Ishikawa (cell line): ENCODE data around the gene NRG2.
A peak's percentile ranks its signal among the peaks of the same experiment; 100 is the strongest.

Experiments
- CEBPB ChIP-seq: IDR thresholded peaks from 2 replicates; pipeline ENCODE4 v1.6.1; 2012
- CREB1 ChIP-seq: IDR thresholded peaks from 2 replicates; pipeline ENCODE4 v1.6.1; 2012; ENCODE audit warnings: low read depth
- EGR1 ChIP-seq: IDR thresholded peaks from 2 replicates; pipeline ENCODE4 v1.6.1; 2012
- EP300 ChIP-seq: IDR thresholded peaks from 2 replicates; pipeline ENCODE4 v1.6.1; 2012; ENCODE audit warnings: borderline replicate concordance
- FOXM1 ChIP-seq: IDR thresholded peaks from 2 replicates; pipeline ENCODE4 v1.6.1; 2012; ENCODE audit warnings: low read depth, borderline replicate concordance
- NFIC ChIP-seq: IDR thresholded peaks from 2 replicates; pipeline ENCODE4 v1.6.1; 2012
- RAD21 ChIP-seq: IDR thresholded peaks from 2 replicates; pipeline ENCODE4 v1.6.1; 2012; ENCODE audit warnings: low read depth
- REST ChIP-seq: IDR thresholded peaks from 2 replicates; pipeline ENCODE4 v1.6.1; 2012; ENCODE audit warnings: low read depth, mild to moderate bottlenecking
- TAF1 ChIP-seq: IDR thresholded peaks from 2 replicates; pipeline ENCODE4 v1.6.1; 2012; ENCODE audit warnings: low read depth, mild to moderate bottlenecking
- TCF12 ChIP-seq: IDR thresholded peaks from 2 replicates; pipeline ENCODE4 v1.6.1; 2012; ENCODE audit warnings: low read depth
- TEAD4 ChIP-seq: IDR thresholded peaks from 2 replicates; pipeline ENCODE4 v1.6.1; 2012
- YY1 ChIP-seq: IDR thresholded peaks from 2 replicates; pipeline ENCODE4 v1.6.1; 2012; ENCODE audit warnings: low read depth
- ZBTB7A ChIP-seq: IDR thresholded peaks from 2 replicates; pipeline ENCODE4 v1.6.1; 2012; ENCODE audit warnings: low read depth
- TF ChIP-seq, protein P1 (sequence below): IDR thresholded peaks from 2 replicates; pipeline ENCODE4 v1.6.1; 2012
- TF ChIP-seq, protein P2 (sequence below): IDR thresholded peaks from 2 replicates; pipeline ENCODE4 v1.6.1; 2012

Gene NRG2

GRCh38 chr5:139955053-139955605 is 88.0 kb downstream of the NRG2 start:
- TF ChIP-seq NFIC (no peak), CREB1 (no peak), TAF1 (no peak), RAD21 (no peak), TCF12 (no peak)

DNA sequence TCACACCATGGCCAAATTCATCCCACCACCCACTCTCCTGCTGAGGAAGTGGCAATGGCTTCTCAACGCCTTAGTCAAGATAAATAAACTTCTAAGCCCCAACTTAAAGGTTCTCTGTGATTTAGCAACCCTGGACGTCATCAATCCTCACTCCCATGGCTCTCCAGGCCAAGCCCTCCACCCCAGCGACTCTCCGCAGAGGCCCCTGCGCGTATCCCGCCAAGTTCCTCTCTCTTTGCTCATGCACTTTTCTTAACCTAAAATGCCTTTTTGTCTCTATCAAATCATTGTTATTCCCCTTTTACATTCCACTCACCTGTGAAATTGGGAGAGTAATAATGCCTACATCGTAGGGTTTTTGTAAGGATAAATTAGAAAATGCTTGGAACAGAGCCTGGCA is 88.6 kb downstream of the NRG2 start:
- TF ChIP-seq EP300 (no peak), CEBPB (no peak)

GRCh38 chr5:139954022-139954421 is 89.1 kb downstream of the NRG2 start:
- no peak for TF ChIP-seq CEBPB
- no peak for TF ChIP-seq RAD21
- TF ChIP-seq, protein P1, sequence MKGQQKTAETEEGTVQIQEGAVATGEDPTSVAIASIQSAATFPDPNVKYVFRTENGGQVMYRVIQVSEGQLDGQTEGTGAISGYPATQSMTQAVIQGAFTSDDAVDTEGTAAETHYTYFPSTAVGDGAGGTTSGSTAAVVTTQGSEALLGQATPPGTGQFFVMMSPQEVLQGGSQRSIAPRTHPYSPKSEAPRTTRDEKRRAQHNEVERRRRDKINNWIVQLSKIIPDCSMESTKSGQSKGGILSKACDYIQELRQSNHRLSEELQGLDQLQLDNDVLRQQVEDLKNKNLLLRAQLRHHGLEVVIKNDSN = no peak
- TF ChIP-seq TCF12 = no peak
- no peak for TF ChIP-seq YY1
- no peak for TF ChIP-seq ZBTB7A

- TF ChIP-seq, protein P2, sequence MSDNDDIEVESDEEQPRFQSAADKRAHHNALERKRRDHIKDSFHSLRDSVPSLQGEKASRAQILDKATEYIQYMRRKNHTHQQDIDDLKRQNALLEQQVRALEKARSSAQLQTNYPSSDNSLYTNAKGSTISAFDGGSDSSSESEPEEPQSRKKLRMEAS = no peak
- TF ChIP-seq TCF12 (no peak), NFIC (no peak), ZBTB7A (no peak)
Observed at GRCh38 chr5:139952574-139952973, 90.5 kb downstream of the NRG2 start.

DNA sequence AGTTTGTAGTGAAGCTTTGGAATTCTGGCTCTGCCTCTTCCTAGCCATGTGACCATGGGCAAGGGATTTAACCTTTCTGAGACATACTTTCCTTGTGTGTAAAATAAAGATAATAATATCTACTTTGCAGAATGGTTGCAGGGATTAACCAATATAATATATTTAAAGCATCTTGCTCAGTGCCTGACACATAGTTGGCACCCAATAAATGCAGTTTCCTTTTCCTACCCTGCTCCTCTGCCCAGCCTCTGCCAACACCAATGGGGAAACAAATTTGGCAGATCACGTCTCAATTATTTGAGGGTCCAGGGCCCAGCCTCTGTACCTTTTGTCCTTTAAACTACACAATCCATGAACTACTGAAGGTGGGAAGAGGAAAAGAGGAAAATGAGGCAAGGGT is 91.1 kb downstream of the NRG2 start:
- TF ChIP-seq CEBPB (no peak), RAD21 (no peak), NFIC (no peak), CREB1 (no peak), EGR1 (no peak), TCF12 (no peak), ZBTB7A (no peak), TAF1 (no peak), YY1 (no peak), REST (no peak), FOXM1 (no peak), EP300 (no peak)
- TF ChIP-seq, protein P2 = no peak
- TF ChIP-seq, protein P1 = no peak

GRCh38 chr5:139951296-139951924 is 91.7 kb downstream of the NRG2 start:
- TF ChIP-seq CREB1 = no peak
- peak; percentile 32; the same call in 1 of the 2 replicates for TF ChIP-seq CEBPB

DNA sequence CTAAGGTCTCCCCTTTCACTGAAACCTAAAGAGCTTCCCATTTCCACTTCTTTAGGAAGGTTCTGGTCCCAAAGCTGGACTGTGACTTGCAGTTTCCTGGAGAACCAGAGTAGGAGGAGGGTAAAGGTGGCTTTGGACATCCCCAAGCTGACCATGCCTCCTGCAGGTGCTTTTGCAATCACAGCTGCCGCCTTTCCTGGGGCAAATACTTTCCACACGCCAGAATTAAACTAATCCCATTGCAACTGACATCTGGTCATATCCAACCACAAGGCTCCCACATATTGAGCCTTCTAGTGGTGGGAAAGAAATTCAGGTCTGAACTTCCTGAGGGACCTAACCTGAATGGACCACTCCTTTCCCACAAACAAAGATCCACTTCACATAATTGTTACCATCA is 92.7 kb downstream of the NRG2 start:
- TF ChIP-seq CREB1 = no peak
- TF ChIP-seq TCF12 = no peak
- no peak for TF ChIP-seq TAF1
- no peak for TF ChIP-seq YY1
- no peak for TF ChIP-seq EP300
- TF ChIP-seq ZBTB7A = no peak
- TF ChIP-seq EGR1 = no peak
- TF ChIP-seq NFIC = no peak
- no peak for TF ChIP-seq CEBPB
- no peak for TF ChIP-seq RAD21
- no peak for TF ChIP-seq REST
- TF ChIP-seq, protein P1 = no peak
- TF ChIP-seq, protein P2 = no peak
- no peak for TF ChIP-seq FOXM1
- TF ChIP-seq TEAD4 = no peak
